B cell (primary cell): ENCODE results near the gene FSHB. TPM values are rescaled to one million over a fixed set of nuclear protein-coding genes. Genes with fewer than 3 reads are reported as not detected.
"Not testable (repeated sequence)": the region's sequence is repeated elsewhere in the genome, so short reads cannot be mapped to it uniquely, and the experiment has no call there.

ENCODE experiments used
- ATAC-seq: fragments of 200-7000 bp; cut with Tn5 transposase; one replicate; pipeline ENCODE4 v1.10.0; 2021; ENCODE audit warnings: low read depth, mild to moderate bottlenecking, moderate number of reproducible peaks, moderate library complexity
- CTCF ChIA-PET: fragments of 350-600 bp; sonication (Branson Sonifier 250); formaldehyde crosslinking; loops from one replicate; lab custom pipeline; 2021; ENCODE audit warnings: antibody characterized with exemption, inconsistent platforms; lab: Charles Lee
- POLR2A ChIA-PET: fragments of 350-600 bp; sonication (Branson Sonifier 250); formaldehyde crosslinking; loops from one replicate; lab custom pipeline; 2021; ENCODE audit warnings: antibody characterized with exemption; lab: Charles Lee
- DNase-seq: peaks from one replicate; pipeline ENCODE4 v3.0.0; 2013
- H2AFZ ChIP-seq: 2 replicates; pipeline ENCODE4 v1.6.1; 2012; ENCODE audit warnings: mild to moderate bottlenecking, low read depth, low read length; ENCODE audit not compliant: insufficient read depth, poor library complexity, severe bottlenecking
- H3K27ac ChIP-seq, 2 donors: 1 replicate in 1 of 2; 2 replicates in 1 of 2; pipeline ENCODE4 v1.5.1; 2012 to 2013; ENCODE audit warnings: low read length in 2 of 2, mild to moderate bottlenecking in 2 of 2, moderate library complexity in 1 of 2
- H3K27me3 ChIP-seq, 4 experiments: fragments of 200-600 bp in 1 of 4; sonication (generic) in 1 of 4; replicated peaks in 1 of 4; 1 replicate in 2 of 4; 2 replicates in 2 of 4; pipeline versions ENCODE4 v1.6.1 to v1.7.0; 2013 to 2016; ENCODE audit warnings: low read length in 3 of 4, mild to moderate bottlenecking in 2 of 4, mixed read lengths in 1 of 4, moderate library complexity in 1 of 4; ENCODE audit not compliant: insufficient read depth in 4 of 4, control insufficient read depth in 3 of 4; ENCODE audit errors: control extremely low read depth in 1 of 4
- H3K36me3 ChIP-seq, 2 experiments: replicated peaks in 1 of 2; 1 replicate in 1 of 2; 2 replicates in 1 of 2; pipeline versions ENCODE4 v1.6.1 to v1.7.1; 2013; ENCODE audit warnings: low read length in 1 of 2; ENCODE audit not compliant: insufficient read depth in 2 of 2, control insufficient read depth in 1 of 2; ENCODE audit errors: control extremely low read depth in 1 of 2, extremely low read depth in 1 of 2
- H3K4me1 ChIP-seq, 2 donors: fragments of 200-600 bp in 1 of 2; sonication (generic) in 1 of 2; 1 replicate in 1 of 2; 2 replicates in 1 of 2; pipeline versions ENCODE4 v1.5.1 to v1.6.1; 2013 to 2017; ENCODE audit warnings: low read length in 2 of 2; ENCODE audit not compliant: control insufficient read depth in 2 of 2, insufficient read depth in 2 of 2
- H3K4me2 ChIP-seq: replicated peaks from 2 replicates; pipeline ENCODE3; 2012; ENCODE audit warnings: mild to moderate bottlenecking, low read depth, low read length; ENCODE audit not compliant: poor library complexity, severe bottlenecking
- H3K4me3 ChIP-seq, 5 experiments: fragments of 200-600 bp in 1 of 5; sonication (generic) in 1 of 5; 1 replicate in 3 of 5; 2 replicates in 2 of 5; pipeline versions ENCODE4 v1.5.1 to v1.7.0; 2011 to 2016; ENCODE audit warnings: low read length in 4 of 5, mild to moderate bottlenecking in 4 of 5, low read depth in 2 of 5, control low read depth in 1 of 5, moderate library complexity in 1 of 5; ENCODE audit not compliant: insufficient read depth in 1 of 5; ENCODE audit errors: control extremely low read depth in 1 of 5, extremely low read depth in 1 of 5
- H3K79me2 ChIP-seq: fragments of 200-600 bp; sonication (generic); one replicate; pipeline ENCODE4 v1.6.0; 2016; ENCODE audit warnings: low read length; ENCODE audit not compliant: control insufficient read depth, insufficient read depth
- H3K9ac ChIP-seq: fragments of 200-600 bp; sonication (generic); 2 replicates; pipeline ENCODE4 v1.6.1; 2017; ENCODE audit warnings: mild to moderate bottlenecking, low read length, moderate library complexity
- H3K9me3 ChIP-seq, 3 donors: one replicate each; pipeline versions ENCODE4 v1.6.1 to v1.7.1; 2013; ENCODE audit warnings: low read length in 2 of 3; ENCODE audit not compliant: control insufficient read depth in 2 of 3, insufficient read depth in 1 of 3; ENCODE audit errors: control extremely low read depth in 1 of 3
- H4K20me1 ChIP-seq: 2 replicates; pipeline ENCODE4 v1.6.0; 2012; ENCODE audit warnings: mild to moderate bottlenecking, low read length; ENCODE audit not compliant: insufficient read depth, control insufficient read depth, poor library complexity, severe bottlenecking
- H3K27ac Mint-ChIP-seq: one replicate; pipeline ENCODE4 v1.8.0; 2021; ENCODE audit warnings: mixed read lengths
- H3K27me3 Mint-ChIP-seq: one replicate; pipeline ENCODE4 v1.8.0; 2021; ENCODE audit warnings: mixed read lengths
- H3K4me1 Mint-ChIP-seq: one replicate; pipeline ENCODE4 v1.8.0; 2021; ENCODE audit warnings: mixed read lengths
- H3K4me3 Mint-ChIP-seq: one replicate; pipeline ENCODE4 v1.8.0; 2021; ENCODE audit warnings: mixed read lengths
- H3K9me3 Mint-ChIP-seq: one replicate; pipeline ENCODE4 v1.8.0; 2022; ENCODE audit warnings: mixed read lengths; ENCODE audit not compliant: insufficient read depth
- CTCF ChIP-seq: fragments of 200-600 bp; IDR thresholded peaks from one replicate; pipeline ENCODE4 v1.8.0; 2022; ENCODE audit warnings: antibody characterized with exemption, mild to moderate bottlenecking
- EZH2 ChIP-seq: IDR thresholded peaks from 2 replicates; pipeline ENCODE4 v1.6.1; 2012; ENCODE audit warnings: borderline replicate concordance, low read depth, mild to moderate bottlenecking, moderate library complexity, low read length; ENCODE audit not compliant: insufficient read depth, poor library complexity, severe bottlenecking
- WGBS: methylation state at CpG from one replicate; pipeline ENCODE4 v1.1.5; 2013; ENCODE audit warnings: missing lambda C conversion rate; ENCODE audit not compliant: insufficient coverage; 5-methylcytosine and 5-hydroxymethylcytosine counted together
- intact Hi-C: fragments of 100-400 bp; cut with micrococcal nuclease; formaldehyde crosslinking; loops from one replicate; pipeline ENCODE4 v1.10.0; 2022
- polyA plus RNA-seq: library from polyadenylated mRNA; depleted of rRNA; stranded (reverse); fragments of >200 nt; gene quantifications from 2 replicates; pipeline ENCODE4 v1.2.3, GENCODE V29; 2012
- total RNA-seq, 2 donors: library from RNA; stranded (reverse); fragments of 120-200 nt in 1 of 2; gene quantifications; 1 replicate in 1 of 2; 2 replicates in 1 of 2; pipeline versions ENCODE4 v1.2.3 to v1.2.4, GENCODE V29; 2013 to 2022

Gene FSHB
- total and polyA plus RNA-seq, 2 donors (not counting 1 experiment from before 2014, with no cell fraction given): not detected

- intact Hi-C loops: no loop called here
- H3K4me3 Mint-ChIP-seq: no peak overlapping the region
- Histone ChIP-seq H2AFZ (no peak overlapping the region), H3K9me3 (peaks cover 0 to 1% (median 0%) of the 10 kb centered on the region in 3 donors), H3K4me3 (no peak overlapping the region), H3K9ac (no peak overlapping the region), H3K79me2 (no peaks in the 10 kb centered on the region), H3K27me3 (no peaks in the 10 kb centered on the region), H4K20me1 (no peaks in the 10 kb centered on the region), H3K36me3 (no peaks in the 10 kb centered on the region), H3K4me2 (no peak overlapping the region), H3K27ac (no peak overlapping the region), H3K4me1 (no peaks in the 10 kb centered on the region)
- ChIA-PET CTCF (interaction anchor here (2.9 kb wide), 1 partner anchor 9 kb away, joined by 19 read pairs; no protein-coding TSS in a partner anchor), POLR2A (no interaction called here)
- no peaks in the 10 kb centered on the region for H3K4me1 Mint-ChIP-seq
- H3K27ac Mint-ChIP-seq: no peak overlapping the region
- WGBS: 86% methylated on average over 1 of the region's 2 CpGs
- H3K27me3 Mint-ChIP-seq: peaks cover 11% of the 10 kb centered on the region
- no peak for ATAC-seq
- no peak for DNase-seq
- H3K9me3 Mint-ChIP-seq: peaks cover 3% of the 10 kb centered on the region
- TF ChIP-seq EZH2 (no peak), CTCF (no peak)
Measured at GRCh38 chr11:30197869-30198268, 32.9 kb upstream of the FSHB start.

- H3K27me3 Mint-ChIP-seq, H3K4me2 ChIP-seq, POLR2A ChIA-PET, H3K9me3 Mint-ChIP-seq, H3K4me3 ChIP-seq, H2AFZ ChIP-seq, H3K79me2 ChIP-seq, intact Hi-C loops, H3K9ac ChIP-seq, H3K36me3 ChIP-seq, CTCF ChIA-PET, H3K27ac Mint-ChIP-seq, ATAC-seq, H3K9me3 ChIP-seq, H3K4me3 Mint-ChIP-seq, H4K20me1 ChIP-seq, H3K27ac ChIP-seq, H3K27me3 ChIP-seq, DNase-seq: not testable (repeated sequence)
- peaks cover 16% of the 10 kb centered on the region for H3K4me1 Mint-ChIP-seq
- 100% methylated on average over 1 of the region's 6 CpGs for WGBS
- H3K4me1 ChIP-seq: peaks cover 4 to 16% of the 10 kb centered on the region in 2 donors
Measured at GRCh38 chr11:30202989-30203388, 27.8 kb upstream of the FSHB start.
